ENCODE results near the gene ATG2A. TPM values are rescaled to one million over a fixed set of nuclear protein-coding genes. Genes with fewer than 3 reads are reported as not detected.
A peak's percentile ranks its signal among the peaks of the same experiment; 100 is the strongest.

ATG2A gene
- polyA plus RNA-seq (ENCODE audit: insufficient read length in 4 of 4), result 10 to 100 TPM; 12.9 to 26.0 (median 15.6) TPM

GRCh38 chr11:64916775-64917662 is at the start of gene ATG2A:
TSS of gene ATG2A (minus strand) at chr11:64917209. CDS start at chr11:64917135, 74 bp downstream.
- DNase-seq (ENCODE audit: low read depth in 4 of 4, low spot score in 3 of 4), result peak; percentile 99

- no peak for DNase-seq (ENCODE audit: low read depth in 4 of 4, low spot score in 3 of 4)
These were observed 46.1 kb upstream of the ATG2A start for GRCh38 chr11:64963072-64963631.

- DNase-seq (ENCODE audit: low read depth in 4 of 4, low spot score in 3 of 4), result no peak
These were observed 43.7 kb upstream of the ATG2A start for GRCh38 chr11:64960719-64961118.

GRCh38 chr11:64959498-64959897 is 42.5 kb upstream of the ATG2A start:
- no peak for DNase-seq (ENCODE audit: low read depth in 4 of 4, low spot score in 3 of 4)

GRCh38 chr11:64954201-64954600 is 37.2 kb upstream of the ATG2A start:
- no peak for DNase-seq (ENCODE audit: low read depth in 4 of 4, low spot score in 3 of 4)

GRCh38 chr11:64951529-64951928 is 34.5 kb upstream of the ATG2A start:
- no peak for DNase-seq (ENCODE audit: low read depth in 4 of 4, low spot score in 3 of 4)

- no peak for DNase-seq (ENCODE audit: low read depth in 4 of 4, low spot score in 3 of 4)
These were observed 30.3 kb upstream of the ATG2A start for GRCh38 chr11:64947208-64947814.

- no peak for DNase-seq (ENCODE audit: low read depth in 4 of 4, low spot score in 3 of 4)
These were observed 19.5 kb upstream of the ATG2A start for GRCh38 chr11:64936539-64936938.

- DNase-seq (ENCODE audit: low read depth in 4 of 4, low spot score in 3 of 4), result no peak
These were observed 18.5 kb upstream of the ATG2A start, which contains the start of gene GPHA2 for GRCh38 chr11:64935359-64936081. TSS of gene GPHA2 (minus strand) at chr11:64935893. CDS start at chr11:64935460, 433 bp downstream.

GRCh38 chr11:64934682-64935358 is 17.8 kb upstream of the ATG2A start:
- no peak for DNase-seq (ENCODE audit: low read depth in 4 of 4, low spot score in 3 of 4)

GRCh38 chr11:64933935-64934681 is 17.1 kb upstream of the ATG2A start:
- no peak for DNase-seq (ENCODE audit: low read depth in 4 of 4, low spot score in 3 of 4)

GRCh38 chr11:64933213-64933934 is 16.4 kb upstream of the ATG2A start:
- DNase-seq (ENCODE audit: low read depth in 4 of 4, low spot score in 3 of 4), result no peak

- DNase-seq (ENCODE audit: low read depth in 4 of 4, low spot score in 3 of 4), result no peak
These were observed 15.3 kb upstream of the ATG2A start for GRCh38 chr11:64932324-64932723.

- no peak for DNase-seq (ENCODE audit: low read depth in 4 of 4, low spot score in 3 of 4)
These were observed 14.3 kb upstream of the ATG2A start for GRCh38 chr11:64931290-64931689.

- DNase-seq (ENCODE audit: low read depth in 4 of 4, low spot score in 3 of 4), result no peak
These were observed 13.3 kb upstream of the ATG2A start for GRCh38 chr11:64930340-64930739.

- DNase-seq (ENCODE audit: low read depth in 4 of 4, low spot score in 3 of 4), result no peak
These were observed 12.6 kb upstream of the ATG2A start for GRCh38 chr11:64929625-64930024.

GRCh38 chr11:64928957-64929356 is 11.9 kb upstream of the ATG2A start:
- DNase-seq (ENCODE audit: low read depth in 4 of 4, low spot score in 3 of 4), result no peak

GRCh38 chr11:64926689-64927088 is 9.7 kb upstream of the ATG2A start:
- no peak for DNase-seq (ENCODE audit: low read depth in 4 of 4, low spot score in 3 of 4)

Data from left renal pelvis (tissue), 4 donors.